Heart left ventricle (tissue), 13 donors: Measurements from ENCODE around the gene IFNA1.

Experiments used
- CTCF ChIP-seq, 12 donors: fragments of 200-600 bp; sonication (generic) in 4 of 12; IDR thresholded peaks; one replicate each; pipeline versions ENCODE4 v1.5.0 to v1.8.0; 2018 to 2022; ENCODE audit warnings: antibody characterized with exemption in 12 of 12, mild to moderate bottlenecking in 5 of 12
- POLR2A ChIP-seq, 2 donors: fragments of 450-650 bp; IDR thresholded peaks; one replicate each; pipeline ENCODE4 v1.6.1; 2017; ENCODE audit warnings: antibody characterized with exemption in 2 of 2, mild to moderate bottlenecking in 2 of 2, moderate library complexity in 2 of 2
- donor health status: ischemic (EF 13 %, LVEDD 7.1; RV severe dilation, severe dysfunction).
- donor health status: DM: no; HTN: yes; CAD: no.
- donor health status: DM: no; HTN: no; CAD: no.
- donor health status: ischemic (EF 25% LVEDD 6.9; RV normal size, moderate dysfunction).
- donor health status: ischemic (EF 25% LVEDD 5.7; RV mildly dilated, moderate dysfunction).
- donor health status: ischemic (EF 35%, LVEDD 5.7; RV mildly dilated, moderate dysfunction).
- donor health status: nonischemic (EF 11% LVEDD 7.7; RV severe dilation, severe dysfunction).
- donor health status: DM: yes; HTN: yes; CAD: no.
- donor health status: PGD.
- donor health status: ischemic (EF 29% LVEDD 5.4; RV normal size, mild dysfunction).
- donor health status: nonischemic (EF 23%, LVEDD 6.1; RV moderate dilation, normal function).

- TF ChIP-seq CTCF (IDR thresholded peaks at IDR 0.05), result peak in 11 of 12 donors; percentile 26 to 61 (median 45)
- no peak for TF ChIP-seq POLR2A (IDR thresholded peaks at IDR 0.05)
Observed at GRCh38 chr9:21434202-21435014, 5.8 kb upstream of the IFNA1 start.
